Glutamatergic neuron (in vitro differentiated cells): ENCODE measurements around the gene NPAS2. TPM values are rescaled to one million over a fixed set of nuclear protein-coding genes. Genes with fewer than 3 reads are reported as not detected.

ENCODE experiments used
- DNase-seq: peaks from one replicate; pipeline ENCODE4 v3.0.0; 2022
- H3K27ac Mint-ChIP-seq: one replicate; pipeline ENCODE4 v1.8.0; 2020; ENCODE audit warnings: mild to moderate bottlenecking, mixed read lengths, inconsistent platforms; ENCODE audit not compliant: unreplicated experiment
- H3K27me3 Mint-ChIP-seq: one replicate; pipeline ENCODE4 v1.8.0; 2020; ENCODE audit warnings: mild to moderate bottlenecking, moderate library complexity, mixed read lengths, inconsistent platforms; ENCODE audit not compliant: unreplicated experiment
- H3K36me3 Mint-ChIP-seq: one replicate; pipeline ENCODE4 v1.8.0; 2020; ENCODE audit warnings: mild to moderate bottlenecking, mixed read lengths, inconsistent platforms; ENCODE audit not compliant: unreplicated experiment
- H3K4me1 Mint-ChIP-seq: one replicate; pipeline ENCODE4 v1.8.0; 2020; ENCODE audit warnings: mild to moderate bottlenecking, low read depth, mixed read lengths, inconsistent platforms; ENCODE audit not compliant: unreplicated experiment
- H3K4me3 Mint-ChIP-seq: one replicate; pipeline ENCODE4 v1.8.0; 2020; ENCODE audit warnings: mild to moderate bottlenecking, mixed read lengths, inconsistent platforms; ENCODE audit not compliant: unreplicated experiment
- H3K9me3 Mint-ChIP-seq: one replicate; pipeline ENCODE4 v1.8.0; 2020; ENCODE audit warnings: mild to moderate bottlenecking, moderate library complexity, mixed read lengths, inconsistent platforms; ENCODE audit not compliant: unreplicated experiment
- CTCF ChIP-seq: fragments of 200-600 bp; sonication (generic); IDR thresholded peaks from one replicate; pipeline ENCODE4 v1.5.0; 2021; ENCODE audit not compliant: partially characterized antibody, unreplicated experiment
- total RNA-seq: library from RNA; stranded (reverse); fragmentation: NEBNext Ultra II Directional; extraction: Animal tissue kit (Norgen Biotek cat#: 25700); gene quantifications from one replicate; pipeline ENCODE4 v1.2.1, GENCODE V29; 2021; ENCODE audit not compliant: unreplicated experiment

The NPAS2 gene
- total RNA-seq, 1 donor from 2014 or later: 0.54 TPM

DNA sequence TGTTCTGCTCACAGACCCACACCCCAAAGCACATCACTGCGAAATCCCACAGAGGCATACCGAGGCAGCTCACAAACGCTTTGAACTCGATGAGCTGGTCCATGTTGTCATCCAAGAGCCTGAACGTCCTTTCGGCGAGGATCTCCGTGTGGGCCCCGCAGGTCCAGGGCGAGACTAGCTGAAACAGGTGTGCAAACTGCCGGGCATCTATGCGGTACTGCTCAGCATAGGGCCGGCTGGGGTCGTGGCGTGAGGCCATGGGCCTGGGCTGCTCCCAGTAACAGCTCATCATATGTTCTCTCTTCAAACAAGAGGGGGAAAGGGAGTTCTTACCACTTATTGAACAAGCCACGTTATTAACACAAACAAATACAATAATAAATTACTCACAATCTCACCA lies 202.3 kb downstream of the NPAS2 start:
- Mint-ChIP-seq H3K27ac (no peak overlapping the region), H3K4me1 (no peaks in the 10 kb centered on the region), H3K9me3 (no peaks in the 10 kb centered on the region), H3K4me3 (no peak overlapping the region), H3K27me3 (no peaks in the 10 kb centered on the region), H3K36me3 (no peaks in the 10 kb centered on the region)
- no peak for TF ChIP-seq CTCF
- DNase-seq: no peak

DNA sequence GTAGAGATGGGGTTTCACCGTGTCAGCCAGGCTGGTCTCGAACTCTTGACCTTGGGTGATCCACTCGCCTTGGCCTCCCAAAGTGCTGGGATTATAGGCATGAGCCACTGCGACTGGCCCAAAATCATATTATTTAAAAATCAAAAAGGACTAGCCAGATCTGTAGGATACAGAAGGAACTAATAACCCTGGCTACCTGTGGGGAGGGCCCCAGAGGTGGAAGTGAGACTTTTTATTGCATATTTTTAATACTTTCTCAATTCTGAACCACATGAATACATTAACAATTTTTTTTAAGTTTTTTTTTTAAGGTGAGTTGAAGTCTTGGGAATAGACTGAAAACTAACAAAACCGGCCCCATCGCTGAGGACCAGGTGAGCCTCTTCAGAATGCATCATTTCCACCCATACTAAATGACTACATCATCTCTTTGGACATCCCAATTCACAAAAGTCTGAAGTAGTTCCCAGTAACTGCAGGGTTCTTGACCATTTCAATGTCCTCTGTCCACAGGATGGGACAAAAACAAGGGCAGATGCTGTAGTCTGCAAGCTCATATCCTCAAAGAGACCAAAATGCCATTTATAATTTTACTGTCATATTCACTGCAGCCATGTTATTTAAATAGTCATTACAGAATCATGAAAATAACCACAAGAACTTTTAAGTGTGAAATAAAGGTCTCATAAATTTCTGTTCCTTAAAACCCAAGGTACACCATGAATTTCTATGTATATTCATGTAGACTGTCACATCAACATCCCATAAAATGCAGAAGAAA lies 203.6 kb downstream of the NPAS2 start:
- Mint-ChIP-seq H3K27ac (no peak overlapping the region), H3K4me3 (no peak overlapping the region), H3K27me3 (no peaks in the 10 kb centered on the region), H3K9me3 (peaks cover 1% of the 10 kb centered on the region), H3K36me3 (no peaks in the 10 kb centered on the region), H3K4me1 (no peaks in the 10 kb centered on the region)
- no peak for TF ChIP-seq CTCF
- DNase-seq: no peak

- no peak for TF ChIP-seq CTCF
- Mint-ChIP-seq H3K9me3 (peaks cover 1% of the 10 kb centered on the region), H3K4me3 (no peak overlapping the region), H3K27me3 (no peaks in the 10 kb centered on the region), H3K4me1 (no peaks in the 10 kb centered on the region), H3K36me3 (peaks cover 11% of the 10 kb centered on the region), H3K27ac (no peak overlapping the region)
- no peak for DNase-seq
Measured at GRCh38 chr2:101025561-101025960, 205.6 kb downstream of the NPAS2 start.

DNA sequence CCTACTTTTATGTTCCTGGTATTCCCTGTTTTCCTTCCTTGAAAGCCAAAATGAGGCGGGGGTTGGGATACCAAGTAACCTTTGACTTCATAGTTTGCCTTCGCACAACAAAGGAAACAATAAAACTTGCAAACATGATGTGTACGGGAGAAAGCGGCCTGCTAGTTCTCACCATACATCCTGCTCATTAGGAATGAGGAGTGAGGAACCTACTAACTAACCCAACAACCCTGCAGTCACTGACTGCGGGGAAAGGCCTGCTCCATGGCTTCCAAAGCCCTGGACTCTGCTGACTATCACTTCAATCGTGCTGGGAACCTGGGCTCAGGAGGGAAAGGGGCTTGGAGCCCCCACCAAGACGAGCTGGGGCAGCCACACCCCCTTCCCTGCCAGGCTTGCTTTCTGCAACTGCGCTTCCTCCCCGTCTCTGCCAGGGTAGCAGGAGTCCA lies 206.3 kb downstream of the NPAS2 start:
- no peak overlapping the region for H3K27ac Mint-ChIP-seq
- H3K4me3 Mint-ChIP-seq: no peak overlapping the region

More for the DNA sequence above, 206.3 kb downstream of the NPAS2 start:
- no peak for TF ChIP-seq CTCF
- Mint-ChIP-seq H3K36me3 (peaks cover 11% of the 10 kb centered on the region), H3K9me3 (peaks cover 1% of the 10 kb centered on the region), H3K27me3 (no peaks in the 10 kb centered on the region), H3K4me1 (no peaks in the 10 kb centered on the region)
- no peak for DNase-seq
